ENCODE results near the gene VCAN.

DNA sequence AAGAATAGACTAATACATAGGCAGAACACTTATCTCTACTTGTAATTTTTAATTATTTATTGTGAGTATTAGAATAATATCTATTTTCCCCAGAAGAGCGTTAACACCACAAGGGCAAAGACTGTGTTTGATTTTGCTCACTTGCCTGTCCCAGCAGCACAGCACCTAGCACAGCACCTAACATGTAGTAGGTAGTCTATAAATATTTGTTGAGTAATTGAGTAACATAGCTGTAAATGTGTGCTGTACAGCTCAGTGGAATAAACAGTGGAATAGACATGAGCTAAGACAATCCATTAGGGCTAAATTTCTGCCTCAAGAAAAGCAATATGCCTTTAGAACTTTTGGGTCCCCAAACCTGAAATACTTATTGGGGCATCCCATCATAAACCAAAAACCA is 49.3 kb upstream of the VCAN start:
- TF ChIP-seq, protein P1, sequence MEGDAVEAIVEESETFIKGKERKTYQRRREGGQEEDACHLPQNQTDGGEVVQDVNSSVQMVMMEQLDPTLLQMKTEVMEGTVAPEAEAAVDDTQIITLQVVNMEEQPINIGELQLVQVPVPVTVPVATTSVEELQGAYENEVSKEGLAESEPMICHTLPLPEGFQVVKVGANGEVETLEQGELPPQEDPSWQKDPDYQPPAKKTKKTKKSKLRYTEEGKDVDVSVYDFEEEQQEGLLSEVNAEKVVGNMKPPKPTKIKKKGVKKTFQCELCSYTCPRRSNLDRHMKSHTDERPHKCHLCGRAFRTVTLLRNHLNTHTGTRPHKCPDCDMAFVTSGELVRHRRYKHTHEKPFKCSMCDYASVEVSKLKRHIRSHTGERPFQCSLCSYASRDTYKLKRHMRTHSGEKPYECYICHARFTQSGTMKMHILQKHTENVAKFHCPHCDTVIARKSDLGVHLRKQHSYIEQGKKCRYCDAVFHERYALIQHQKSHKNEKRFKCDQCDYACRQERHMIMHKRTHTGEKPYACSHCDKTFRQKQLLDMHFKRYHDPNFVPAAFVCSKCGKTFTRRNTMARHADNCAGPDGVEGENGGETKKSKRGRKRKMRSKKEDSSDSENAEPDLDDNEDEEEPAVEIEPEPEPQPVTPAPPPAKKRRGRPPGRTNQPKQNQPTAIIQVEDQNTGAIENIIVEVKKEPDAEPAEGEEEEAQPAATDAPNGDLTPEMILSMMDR (IDR thresholded peaks at IDR 0.05; ENCODE audit: low read depth, low read length): no peak
- no peak for TF ChIP-seq POLR2A (IDR thresholded peaks at IDR 0.05; ENCODE audit: extremely low read depth, insufficient read length)
- TF ChIP-seq, protein P2, sequence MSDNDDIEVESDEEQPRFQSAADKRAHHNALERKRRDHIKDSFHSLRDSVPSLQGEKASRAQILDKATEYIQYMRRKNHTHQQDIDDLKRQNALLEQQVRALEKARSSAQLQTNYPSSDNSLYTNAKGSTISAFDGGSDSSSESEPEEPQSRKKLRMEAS (IDR thresholded peaks at IDR 0.05; ENCODE audit: low read depth, low read length): no peak

Data from NB4 (cell line).